ENCODE data around the gene CCDC159. TPM values are rescaled to one million over a fixed set of nuclear protein-coding genes. Genes with fewer than 3 reads are reported as not detected.
A peak's percentile ranks its signal among the peaks of the same experiment; 100 is the strongest.

Gene CCDC159
- total RNA-seq, 1 donor from 2014 or later = 22.3 TPM

GRCh38 chr19:11379857-11380350 lies 33.6 kb downstream of the CCDC159 start:
- no peak for DNase-seq (ENCODE audit: low spot score)
- Mint-ChIP-seq H3K27ac (ENCODE audit: unreplicated experiment) (peak overlapping the region; percentile 16), H3K4me1 (ENCODE audit: unreplicated experiment) (peaks cover 29% of the 10 kb centered on the region), H3K4me3 (ENCODE audit: unreplicated experiment) (no peak overlapping the region), H3K36me3 (ENCODE audit: low read depth, unreplicated experiment) (peaks cover 10% of the 10 kb centered on the region), H3K9me3 (ENCODE audit: unreplicated experiment) (no peaks in the 10 kb centered on the region), H3K27me3 (ENCODE audit: unreplicated experiment) (peaks cover 14% of the 10 kb centered on the region)
- no peak for TF ChIP-seq CTCF (IDR thresholded peaks at IDR 0.05; ENCODE audit: unreplicated experiment)

GRCh38 chr19:11380653-11381537 lies 34.6 kb downstream of the CCDC159 start:
- H3K4me1 Mint-ChIP-seq (ENCODE audit: unreplicated experiment) = peaks cover 26% of the 10 kb centered on the region
- peak; percentile 56 for TF ChIP-seq CTCF (IDR thresholded peaks at IDR 0.05; ENCODE audit: unreplicated experiment)
- H3K27me3 Mint-ChIP-seq (ENCODE audit: unreplicated experiment) = peaks cover 13% of the 10 kb centered on the region
- peaks cover 10% of the 10 kb centered on the region for H3K36me3 Mint-ChIP-seq (ENCODE audit: low read depth, unreplicated experiment)
- H3K4me3 Mint-ChIP-seq (ENCODE audit: unreplicated experiment) = peak overlapping the region; percentile 94
- peak; percentile 90 for DNase-seq (ENCODE audit: low spot score)
- peak overlapping the region; percentile 76 for H3K27ac Mint-ChIP-seq (ENCODE audit: unreplicated experiment)
- no peaks in the 10 kb centered on the region for H3K9me3 Mint-ChIP-seq (ENCODE audit: unreplicated experiment)

- no peaks in the 10 kb centered on the region for H3K9me3 Mint-ChIP-seq (ENCODE audit: unreplicated experiment)
- DNase-seq (ENCODE audit: low spot score) = peak; percentile 73
- H3K36me3 Mint-ChIP-seq (ENCODE audit: low read depth, unreplicated experiment) = peaks cover 4% of the 10 kb centered on the region
- TF ChIP-seq CTCF (IDR thresholded peaks at IDR 0.05; ENCODE audit: unreplicated experiment) = peak; percentile 89
- peaks cover 12% of the 10 kb centered on the region for H3K27me3 Mint-ChIP-seq (ENCODE audit: unreplicated experiment)
- peak overlapping the region; percentile 18 for H3K27ac Mint-ChIP-seq (ENCODE audit: unreplicated experiment)
- H3K4me1 Mint-ChIP-seq (ENCODE audit: unreplicated experiment) = peaks cover 16% of the 10 kb centered on the region
- H3K4me3 Mint-ChIP-seq (ENCODE audit: unreplicated experiment) = peak overlapping the region; percentile 78
Observed at GRCh38 chr19:11382898-11383705, 36.8 kb downstream of the CCDC159 start.

- no peak for DNase-seq (ENCODE audit: low spot score)
- no peaks in the 10 kb centered on the region for H3K9me3 Mint-ChIP-seq (ENCODE audit: unreplicated experiment)
- peaks cover 4% of the 10 kb centered on the region for H3K36me3 Mint-ChIP-seq (ENCODE audit: low read depth, unreplicated experiment)
- peaks cover 16% of the 10 kb centered on the region for H3K4me1 Mint-ChIP-seq (ENCODE audit: unreplicated experiment)
- H3K4me3 Mint-ChIP-seq (ENCODE audit: unreplicated experiment) = peak overlapping the region; percentile 78
- H3K27me3 Mint-ChIP-seq (ENCODE audit: unreplicated experiment) = peaks cover 12% of the 10 kb centered on the region
- no peak overlapping the region for H3K27ac Mint-ChIP-seq (ENCODE audit: unreplicated experiment)
- no peak for TF ChIP-seq CTCF (IDR thresholded peaks at IDR 0.05; ENCODE audit: unreplicated experiment)
Observed at GRCh38 chr19:11383706-11384048, 37.4 kb downstream of the CCDC159 start.

All from endothelial cell (in vitro differentiated cells).